Activated CD8-positive, alpha-beta memory T cell treated with anti-CD3 and anti-CD28 coated beads, Interleukin-2, amount 50 U/mL, for 48 hours (primary cell): ENCODE measurements around the gene C4orf50.
"Not testable (repeated sequence)": the region's sequence is repeated elsewhere in the genome, so short reads cannot be mapped to it uniquely, and the experiment has no call there.

Experiments
- DNase-seq: peaks from one replicate; pipeline ENCODE4 v3.0.0-alpha.2; 2020

The C4orf50 gene

GRCh38 chr4:6012200-6012599 lies 6.0 kb downstream of the C4orf50 start:
- DNase-seq = no peak

- no peak for DNase-seq
Observed at GRCh38 chr4:6011686-6012085, 6.5 kb downstream of the C4orf50 start.

- no peak for DNase-seq
Observed at GRCh38 chr4:6011271-6011671, 7.0 kb downstream of the C4orf50 start.

GRCh38 chr4:6010789-6011188 lies 7.4 kb downstream of the C4orf50 start:
- DNase-seq = no peak

- no peak for DNase-seq
Observed at GRCh38 chr4:6009452-6009851, 8.8 kb downstream of the C4orf50 start.

GRCh38 chr4:6008766-6009385 lies 9.4 kb downstream of the C4orf50 start:
- DNase-seq = no peak

GRCh38 chr4:6008092-6008551 lies 10.1 kb downstream of the C4orf50 start:
- no peak for DNase-seq

- no peak for DNase-seq
Observed at GRCh38 chr4:6005175-6005574, 13.1 kb downstream of the C4orf50 start.

GRCh38 chr4:6003485-6003884 lies 14.7 kb downstream of the C4orf50 start:
- DNase-seq = not testable (repeated sequence)

- DNase-seq = no peak
Observed at GRCh38 chr4:6002926-6003325, 15.3 kb downstream of the C4orf50 start.

GRCh38 chr4:6002492-6002833 lies 15.8 kb downstream of the C4orf50 start:
- DNase-seq = no peak

GRCh38 chr4:6001680-6002491 lies 16.3 kb downstream of the C4orf50 start:
- no peak for DNase-seq

GRCh38 chr4:5999830-6000365 lies 18.3 kb downstream of the C4orf50 start:
- no peak for DNase-seq

GRCh38 chr4:5999356-5999755 lies 18.9 kb downstream of the C4orf50 start:
- DNase-seq = no peak

GRCh38 chr4:5998333-5998936 lies 19.8 kb downstream of the C4orf50 start:
- DNase-seq = peak; percentile 68

- no peak for DNase-seq
Observed at GRCh38 chr4:5996641-5997040, 21.6 kb downstream of the C4orf50 start.

- DNase-seq = peak; percentile 40
Observed at GRCh38 chr4:5995901-5996623, 22.2 kb downstream of the C4orf50 start.

- peak; percentile 34 for DNase-seq
Observed at GRCh38 chr4:5993876-5994811, 24.1 kb downstream of the C4orf50 start.

GRCh38 chr4:5993346-5993745 lies 24.9 kb downstream of the C4orf50 start:
- DNase-seq = not testable (repeated sequence)

GRCh38 chr4:5992828-5993321 lies 25.4 kb downstream of the C4orf50 start:
- DNase-seq = peak; percentile 18

- DNase-seq = peak; percentile 37
Observed at GRCh38 chr4:5992171-5992827, 25.9 kb downstream of the C4orf50 start.
